Smooth muscle cell (in vitro differentiated cells): ENCODE data around the gene AGAP1. TPM values are rescaled to one million over a fixed set of nuclear protein-coding genes. Genes with fewer than 3 reads are reported as not detected.

Experiments used
- DNase-seq: peaks from one replicate; lab custom pipeline; 2025; ENCODE audit not compliant: unreplicated experiment; lab: John Stamatoyannopoulos, UW
- H2AFZ ChIP-seq: fragments of 200-600 bp; sonication (generic); 2 replicates; pipeline ENCODE4 v1.6.0; 2016; ENCODE audit warnings: antibody characterized with exemption, low read depth, mild to moderate bottlenecking
- H3F3A ChIP-seq: fragments of 200-600 bp; sonication (generic); 2 replicates; pipeline ENCODE4 v1.6.0; 2017; ENCODE audit warnings: antibody characterized with exemption, low read depth
- H3K27ac ChIP-seq: fragments of 200-600 bp; sonication (generic); 2 replicates; pipeline ENCODE4 v1.5.1; 2016; ENCODE audit warnings: low read depth, mild to moderate bottlenecking
- H3K27me3 ChIP-seq: fragments of 200-600 bp; sonication (generic); 2 replicates; pipeline ENCODE4 v1.6.1; 2016; ENCODE audit warnings: low read depth, mild to moderate bottlenecking
- H3K36me3 ChIP-seq: fragments of 200-600 bp; sonication (generic); 2 replicates; pipeline ENCODE4 v1.5.1; 2016; ENCODE audit warnings: low read depth
- H3K4me1 ChIP-seq: fragments of 200-600 bp; sonication (generic); 2 replicates; pipeline ENCODE4 v1.5.1; 2016; ENCODE audit warnings: low read depth
- H3K4me2 ChIP-seq: fragments of 200-600 bp; sonication (generic); 2 replicates; pipeline ENCODE4 v1.6.0; 2016; ENCODE audit warnings: mild to moderate bottlenecking
- H3K4me3 ChIP-seq: fragments of 200-600 bp; sonication (generic); 2 replicates; pipeline ENCODE4 v1.5.1; 2016; ENCODE audit warnings: mild to moderate bottlenecking
- H3K79me2 ChIP-seq: fragments of 200-600 bp; sonication (generic); 2 replicates; pipeline ENCODE4 v1.6.0; 2016; ENCODE audit warnings: low read depth, mild to moderate bottlenecking
- H3K9ac ChIP-seq: fragments of 200-600 bp; sonication (generic); 2 replicates; pipeline ENCODE4 v1.6.0; 2016; ENCODE audit warnings: low read depth
- H3K9me3 ChIP-seq: fragments of 200-600 bp; sonication (generic); replicated peaks from 2 replicates; pipeline ENCODE4 v1.5.1; 2016; ENCODE audit warnings: low read depth
- H4K20me1 ChIP-seq: fragments of 200-600 bp; sonication (generic); 2 replicates; pipeline ENCODE4 v1.6.0; 2016; ENCODE audit warnings: low read depth
- WGBS: methylation state at CpG from one replicate; pipeline ENCODE4 v1.1.7; 2016; ENCODE audit warnings: low lambda C conversion rate; 5-methylcytosine and 5-hydroxymethylcytosine counted together
- polyA plus RNA-seq: library from polyadenylated mRNA; unstranded; fragments of >200 nt; fragmentation: Nextera tagmentation; extraction: Ambion mirVana; gene quantifications from 2 replicates; pipeline ENCODE4 v1.2.1, GENCODE V29; 2016
- total RNA-seq: library from RNA; depleted of rRNA; stranded (reverse); fragments of >200 nt; gene quantifications from 2 replicates; pipeline ENCODE4 v1.2.3, GENCODE V29; 2014
- TF ChIP-seq, protein P1 (sequence below): fragments of 200-600 bp; sonication (generic); IDR thresholded peaks from 2 replicates; pipeline ENCODE4 v1.5.1; 2017; ENCODE audit warnings: borderline replicate concordance, mild to moderate bottlenecking, antibody characterized with exemption; ENCODE audit not compliant: insufficient read depth, poor library complexity, severe bottlenecking

The AGAP1 gene
- total and polyA plus RNA-seq, 2 experiments from 2014 or later = 3.9 to 9.8 TPM

- H3F3A ChIP-seq = peaks cover 23% of the 10 kb centered on the region
- no peak overlapping the region for H3K27ac ChIP-seq
- H2AFZ ChIP-seq = peak overlapping the region; percentile 91
- WGBS = 23% methylated on average over 20 of the region's 20 CpGs
- peak overlapping the region; percentile 90 for H3K4me2 ChIP-seq
- peaks cover 33% of the 10 kb centered on the region for H3K27me3 ChIP-seq
- no peaks in the 10 kb centered on the region for H4K20me1 ChIP-seq
- TF ChIP-seq, protein P1, sequence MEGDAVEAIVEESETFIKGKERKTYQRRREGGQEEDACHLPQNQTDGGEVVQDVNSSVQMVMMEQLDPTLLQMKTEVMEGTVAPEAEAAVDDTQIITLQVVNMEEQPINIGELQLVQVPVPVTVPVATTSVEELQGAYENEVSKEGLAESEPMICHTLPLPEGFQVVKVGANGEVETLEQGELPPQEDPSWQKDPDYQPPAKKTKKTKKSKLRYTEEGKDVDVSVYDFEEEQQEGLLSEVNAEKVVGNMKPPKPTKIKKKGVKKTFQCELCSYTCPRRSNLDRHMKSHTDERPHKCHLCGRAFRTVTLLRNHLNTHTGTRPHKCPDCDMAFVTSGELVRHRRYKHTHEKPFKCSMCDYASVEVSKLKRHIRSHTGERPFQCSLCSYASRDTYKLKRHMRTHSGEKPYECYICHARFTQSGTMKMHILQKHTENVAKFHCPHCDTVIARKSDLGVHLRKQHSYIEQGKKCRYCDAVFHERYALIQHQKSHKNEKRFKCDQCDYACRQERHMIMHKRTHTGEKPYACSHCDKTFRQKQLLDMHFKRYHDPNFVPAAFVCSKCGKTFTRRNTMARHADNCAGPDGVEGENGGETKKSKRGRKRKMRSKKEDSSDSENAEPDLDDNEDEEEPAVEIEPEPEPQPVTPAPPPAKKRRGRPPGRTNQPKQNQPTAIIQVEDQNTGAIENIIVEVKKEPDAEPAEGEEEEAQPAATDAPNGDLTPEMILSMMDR = peak; percentile 24
- H3K9me3 ChIP-seq = no peaks in the 10 kb centered on the region
- peak overlapping the region; percentile 56 for H3K4me3 ChIP-seq
- no peaks in the 10 kb centered on the region for H3K79me2 ChIP-seq
- no peak overlapping the region for H3K9ac ChIP-seq
- H3K4me1 ChIP-seq = peaks cover 26% of the 10 kb centered on the region
- no peak for DNase-seq
- H3K36me3 ChIP-seq = no peaks in the 10 kb centered on the region
Measured at GRCh38 chr2:236177604-236177966, 683.7 kb downstream of the AGAP1 start.

GRCh38 chr2:236177967-236178889 is 684.4 kb downstream of the AGAP1 start:
- Histone ChIP-seq H3K4me1 (peaks cover 24% of the 10 kb centered on the region), H3K4me3 (peak overlapping the region; percentile 56), H3K4me2 (peak overlapping the region; percentile 90), H3K27me3 (peaks cover 29% of the 10 kb centered on the region), H4K20me1 (no peaks in the 10 kb centered on the region), H3K36me3 (no peaks in the 10 kb centered on the region), H3K9ac (peak overlapping the region; percentile 27), H2AFZ (peak overlapping the region; percentile 91), H3K9me3 (no peaks in the 10 kb centered on the region), H3K27ac (no peak overlapping the region), H3F3A (peaks cover 23% of the 10 kb centered on the region), H3K79me2 (no peaks in the 10 kb centered on the region)
- TF ChIP-seq, protein P1 = peak; percentile 75
- DNase-seq = peak; percentile 45
- under 1% methylated on average over 40 of the region's 65 CpGs for WGBS

DNA sequence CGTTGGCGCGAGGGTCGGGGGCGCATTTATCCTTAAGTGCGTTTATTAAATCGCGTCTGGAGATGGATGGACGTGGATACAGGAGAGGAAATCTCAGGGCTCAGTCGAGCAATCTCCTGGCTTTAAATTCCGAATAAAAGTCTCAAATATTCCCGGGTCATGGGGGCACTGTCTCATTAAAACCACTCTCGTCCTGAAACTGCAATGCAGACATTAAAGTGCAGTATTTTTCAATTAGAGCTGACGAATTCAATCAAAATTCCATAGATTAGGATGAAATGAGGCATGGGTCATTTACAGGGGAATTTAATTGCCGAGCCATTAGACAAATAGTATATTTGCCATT is 685.0 kb downstream of the AGAP1 start:
- no peaks in the 10 kb centered on the region for H3K36me3 ChIP-seq
- peak overlapping the region; percentile 90 for H3K4me2 ChIP-seq
- WGBS = 6% methylated on average over 15 of the region's 15 CpGs
- peak overlapping the region; percentile 91 for H2AFZ ChIP-seq
- no peak overlapping the region for H3K27ac ChIP-seq
- H4K20me1 ChIP-seq = no peaks in the 10 kb centered on the region
- peak overlapping the region; percentile 56 for H3K4me3 ChIP-seq
- H3F3A ChIP-seq = peaks cover 23% of the 10 kb centered on the region
- TF ChIP-seq, protein P1 = no peak
- no peaks in the 10 kb centered on the region for H3K9me3 ChIP-seq
- peaks cover 23% of the 10 kb centered on the region for H3K27me3 ChIP-seq
- H3K4me1 ChIP-seq = peaks cover 18% of the 10 kb centered on the region
- H3K9ac ChIP-seq = peak overlapping the region; percentile 27
- H3K79me2 ChIP-seq = no peaks in the 10 kb centered on the region
- DNase-seq = no peak
